Caco-2 (cell line): Measurements from ENCODE around the gene MAOA. TPM values are rescaled to one million over a fixed set of nuclear protein-coding genes. Genes with fewer than 3 reads are reported as not detected.

ENCODE experiments used
- BruUV-seq: library from RNA; stranded (reverse); fragments of 400-500 nt; replicated peaks from 2 replicates; lab custom pipeline; 2021; lab: Mats Ljungman, UMichigan
- CTCF ChIA-PET: fragments of 300-600 bp; sonication (Branson Sonifier 250); formaldehyde crosslinking; loops from one replicate; lab custom pipeline; 2022; ENCODE audit warnings: antibody characterized with exemption; lab: Charles Lee
- POLR2A ChIA-PET: fragments of 300-600 bp; sonication (Branson Sonifier 250); formaldehyde crosslinking; loops from one replicate; lab custom pipeline; 2022; ENCODE audit warnings: antibody characterized with exemption; lab: Charles Lee
- DNase-seq, 2 experiments: peaks; one replicate each; pipeline versions ENCODE4 v3.0.0 to v3.0.0-alpha.2; 2020 to 2022
- H3K27me3 ChIP-seq: replicated peaks from 2 replicates; pipeline ENCODE4 v1.6.0; 2011; ENCODE audit warnings: low read length; ENCODE audit not compliant: control insufficient read depth, insufficient read depth
- H3K36me3 ChIP-seq: 2 replicates; pipeline ENCODE4 v1.5.1; 2011; ENCODE audit warnings: low read length; ENCODE audit not compliant: control insufficient read depth, insufficient read depth
- H3K4me1 ChIP-seq: fragments of 250-450 bp; sonication (Bioruptor Pico); 2 replicates; pipeline ENCODE4 v1.5.1; 2020; ENCODE audit warnings: mild to moderate bottlenecking
- H3K4me3 ChIP-seq: 2 replicates; pipeline ENCODE4 v1.5.1; 2011; ENCODE audit warnings: low read depth, mild to moderate bottlenecking, control low read depth, low read length
- H3K9me3 ChIP-seq: fragments of 250-450 bp; sonication (Bioruptor Pico); 2 replicates; pipeline ENCODE4 v1.5.1; 2020; ENCODE audit warnings: mild to moderate bottlenecking, moderate library complexity
- H3K27ac Mint-ChIP-seq: one replicate; pipeline ENCODE4 v1.8.0; 2022; ENCODE audit warnings: mixed read lengths; ENCODE audit not compliant: unreplicated experiment
- H3K27me3 Mint-ChIP-seq: one replicate; pipeline ENCODE4 v1.8.0; 2022; ENCODE audit warnings: mixed read lengths; ENCODE audit not compliant: insufficient read depth, unreplicated experiment
- H3K36me3 Mint-ChIP-seq: one replicate; pipeline ENCODE4 v1.8.0; 2022; ENCODE audit warnings: mild to moderate bottlenecking, mixed read lengths; ENCODE audit not compliant: insufficient read depth, unreplicated experiment
- H3K4me1 Mint-ChIP-seq: one replicate; pipeline ENCODE4 v1.8.0; 2022; ENCODE audit warnings: low read depth, mixed read lengths; ENCODE audit not compliant: unreplicated experiment
- H3K4me3 Mint-ChIP-seq: one replicate; pipeline ENCODE4 v1.8.0; 2022; ENCODE audit warnings: mild to moderate bottlenecking, moderate library complexity, mixed read lengths; ENCODE audit not compliant: unreplicated experiment
- H3K9me3 Mint-ChIP-seq: one replicate; pipeline ENCODE4 v1.8.0; 2022; ENCODE audit warnings: mixed read lengths; ENCODE audit not compliant: unreplicated experiment
- intact Hi-C: fragments of 100-400 bp; cut with micrococcal nuclease; formaldehyde crosslinking; loops from one replicate; pipeline ENCODE4 v1.10.0; 2022; ENCODE audit not compliant: unreplicated experiment
- total RNA-seq: library from RNA; stranded (reverse); gene quantifications from 2 replicates; pipeline ENCODE4 v1.2.3, GENCODE V29; 2022
- TF ChIP-seq, protein P1 (sequence below), 2 experiments: fragments of 200-600 bp in 1 of 2; IDR thresholded peaks; 1 replicate in 1 of 2; 2 replicates in 1 of 2; pipeline versions ENCODE4 v1.5.1 to v1.8.0; 2011 to 2022; ENCODE audit warnings: antibody characterized with exemption in 1 of 2, control low read depth in 1 of 2, inconsistent platforms in 1 of 2, low read depth in 1 of 2, low read length in 1 of 2, mild to moderate bottlenecking in 1 of 2, moderate library complexity in 1 of 2; ENCODE audit not compliant: insufficient read depth in 1 of 2, severe bottlenecking in 1 of 2, unreplicated experiment in 1 of 2

Gene MAOA
- total RNA-seq, 1 experiment from 2014 or later: 0.25 TPM

DNA sequence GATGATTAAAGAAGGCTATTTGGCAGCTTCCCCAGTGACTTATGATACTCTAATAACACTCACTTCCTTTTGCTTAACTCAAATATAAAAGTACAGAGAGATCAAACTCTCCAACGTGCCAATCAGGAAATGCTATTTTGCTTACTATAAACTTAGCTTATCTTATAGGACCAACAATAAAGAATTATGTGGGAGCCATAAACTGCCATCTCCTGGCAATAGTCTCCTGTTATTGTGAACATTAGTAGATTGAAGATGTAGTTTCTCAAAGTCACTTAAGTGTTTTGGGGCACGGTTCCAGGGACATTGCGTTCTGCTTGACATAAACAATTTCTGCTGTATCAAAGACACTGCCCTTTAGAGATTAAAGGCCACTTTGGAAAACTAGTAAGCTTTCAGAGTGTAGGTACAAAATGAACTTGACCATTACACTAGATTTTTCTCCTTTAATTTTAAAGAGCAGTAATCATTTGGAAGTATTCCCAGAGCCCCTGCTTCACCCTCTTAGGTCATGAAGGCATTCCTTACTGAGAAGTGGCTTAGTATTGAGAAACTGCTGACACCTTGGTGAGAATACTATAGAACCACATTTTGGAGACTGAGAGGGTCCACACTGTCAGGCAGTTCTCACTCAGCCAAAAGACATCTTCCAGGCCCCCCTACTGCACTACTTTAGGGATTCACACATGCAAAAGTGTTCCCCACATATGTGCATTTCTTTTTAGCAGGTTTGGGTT, 51.9 kb downstream of the MAOA start:
- TF ChIP-seq, protein P1, sequence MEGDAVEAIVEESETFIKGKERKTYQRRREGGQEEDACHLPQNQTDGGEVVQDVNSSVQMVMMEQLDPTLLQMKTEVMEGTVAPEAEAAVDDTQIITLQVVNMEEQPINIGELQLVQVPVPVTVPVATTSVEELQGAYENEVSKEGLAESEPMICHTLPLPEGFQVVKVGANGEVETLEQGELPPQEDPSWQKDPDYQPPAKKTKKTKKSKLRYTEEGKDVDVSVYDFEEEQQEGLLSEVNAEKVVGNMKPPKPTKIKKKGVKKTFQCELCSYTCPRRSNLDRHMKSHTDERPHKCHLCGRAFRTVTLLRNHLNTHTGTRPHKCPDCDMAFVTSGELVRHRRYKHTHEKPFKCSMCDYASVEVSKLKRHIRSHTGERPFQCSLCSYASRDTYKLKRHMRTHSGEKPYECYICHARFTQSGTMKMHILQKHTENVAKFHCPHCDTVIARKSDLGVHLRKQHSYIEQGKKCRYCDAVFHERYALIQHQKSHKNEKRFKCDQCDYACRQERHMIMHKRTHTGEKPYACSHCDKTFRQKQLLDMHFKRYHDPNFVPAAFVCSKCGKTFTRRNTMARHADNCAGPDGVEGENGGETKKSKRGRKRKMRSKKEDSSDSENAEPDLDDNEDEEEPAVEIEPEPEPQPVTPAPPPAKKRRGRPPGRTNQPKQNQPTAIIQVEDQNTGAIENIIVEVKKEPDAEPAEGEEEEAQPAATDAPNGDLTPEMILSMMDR (IDR thresholded peaks at IDR 0.05; ENCODE audit: insufficient read depth in 1 of 2, low read depth in 1 of 2, low read length in 1 of 2, severe bottlenecking in 1 of 2, unreplicated experiment in 1 of 2): no peak
- ChIA-PET POLR2A (no interaction called here), CTCF (no interaction called here)
- H3K27me3 Mint-ChIP-seq: no peaks in the 10 kb centered on the region
- H3K4me3 Mint-ChIP-seq: no peak overlapping the region
- DNase-seq: no peak
- Histone ChIP-seq H3K27me3 (no peaks in the 10 kb centered on the region), H3K4me3 (no peak overlapping the region), H3K4me1 (no peaks in the 10 kb centered on the region), H3K36me3 (no peaks in the 10 kb centered on the region), H3K9me3 (no peaks in the 10 kb centered on the region)
- H3K9me3 Mint-ChIP-seq: no peaks in the 10 kb centered on the region
- H3K36me3 Mint-ChIP-seq: no peaks in the 10 kb centered on the region
- no peaks in the 10 kb centered on the region for H3K4me1 Mint-ChIP-seq
- intact Hi-C loops: loop anchor here (10.0 kb wide), 1 partner anchor 53 kb away; the partner anchor contains the start of gene MAOA
- no peak overlapping the region for H3K27ac Mint-ChIP-seq
- no TSS peak for BruUV-seq

DNA sequence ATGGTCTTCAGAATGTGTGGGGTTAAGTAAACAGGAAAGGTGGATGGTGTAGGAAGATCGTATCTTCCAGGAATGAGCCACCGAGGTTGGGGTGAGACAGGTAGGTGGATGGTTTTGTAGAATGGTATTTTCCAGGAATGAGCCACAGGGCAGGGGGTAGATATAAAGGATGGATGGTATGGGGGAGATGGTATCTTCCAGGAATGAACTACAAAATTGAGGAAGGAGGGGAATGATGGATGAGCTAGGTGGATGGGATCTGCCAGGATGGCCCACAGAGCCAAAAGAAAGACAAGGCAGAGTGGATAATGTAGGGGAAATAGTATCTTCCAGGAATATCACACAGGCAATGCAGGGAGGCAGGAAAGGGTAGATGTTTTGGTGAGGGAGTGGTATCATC, 60.0 kb downstream of the MAOA start:
- Mint-ChIP-seq H3K4me1 (no peaks in the 10 kb centered on the region), H3K36me3 (no peaks in the 10 kb centered on the region), H3K27me3 (no peaks in the 10 kb centered on the region), H3K27ac (no peak overlapping the region), H3K4me3 (no peak overlapping the region), H3K9me3 (no peaks in the 10 kb centered on the region)
- TF ChIP-seq, protein P1 (IDR thresholded peaks at IDR 0.05; ENCODE audit: insufficient read depth in 1 of 2, low read depth in 1 of 2, low read length in 1 of 2, severe bottlenecking in 1 of 2, unreplicated experiment in 1 of 2): no peak
- ChIA-PET POLR2A (no interaction called here), CTCF (no interaction called here)
- H3K36me3 ChIP-seq: no peaks in the 10 kb centered on the region
- no peaks in the 10 kb centered on the region for H3K4me1 ChIP-seq
- H3K27me3 ChIP-seq: no peaks in the 10 kb centered on the region
- intact Hi-C loops: no loop called here
- no peak for DNase-seq
- no peak overlapping the region for H3K4me3 ChIP-seq
- no peaks in the 10 kb centered on the region for H3K9me3 ChIP-seq
- BruUV-seq: no TSS peak

DNA sequence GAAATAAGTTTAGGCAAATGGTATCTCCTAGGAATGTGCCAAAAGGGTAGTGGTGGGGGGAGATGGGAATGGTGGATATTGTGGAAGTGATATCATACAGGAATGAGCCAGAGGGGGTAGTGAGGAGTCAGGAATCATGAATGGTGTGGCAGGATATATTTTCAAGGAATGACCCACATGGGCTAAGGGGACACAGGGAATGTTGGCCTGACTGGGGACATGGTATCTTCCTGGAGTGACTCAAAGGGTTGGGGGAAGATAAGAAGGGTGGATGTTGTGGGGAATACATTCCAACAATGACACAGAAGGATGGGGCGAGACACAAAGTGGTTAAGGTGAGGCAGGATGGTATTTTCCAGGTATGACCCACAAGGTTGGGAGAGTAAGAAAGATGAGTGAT, 60.6 kb downstream of the MAOA start:
- POLR2A ChIA-PET: no interaction called here
- no peak for DNase-seq
- H3K36me3 ChIP-seq: no peaks in the 10 kb centered on the region
- no peaks in the 10 kb centered on the region for H3K27me3 ChIP-seq
- BruUV-seq: no TSS peak
- H3K9me3 ChIP-seq: no peaks in the 10 kb centered on the region
- Mint-ChIP-seq H3K9me3 (no peaks in the 10 kb centered on the region), H3K27me3 (no peaks in the 10 kb centered on the region), H3K4me1 (no peaks in the 10 kb centered on the region), H3K27ac (no peak overlapping the region), H3K4me3 (no peak overlapping the region), H3K36me3 (no peaks in the 10 kb centered on the region)
- H3K4me3 ChIP-seq: no peak overlapping the region
- CTCF ChIA-PET: no interaction called here
- TF ChIP-seq, protein P1 (IDR thresholded peaks at IDR 0.05; ENCODE audit: insufficient read depth in 1 of 2, low read depth in 1 of 2, low read length in 1 of 2, severe bottlenecking in 1 of 2, unreplicated experiment in 1 of 2): no peak
- intact Hi-C loops: no loop called here
- no peaks in the 10 kb centered on the region for H3K4me1 ChIP-seq
